HS-5 (cell line): Measurements from ENCODE around the gene RAD9A.
A peak's percentile ranks its signal among the peaks of the same experiment; 100 is the strongest.

Experiments used
- DNase-seq: peaks from one replicate; pipeline ENCODE4 v3.0.0-alpha.2; 2012; ENCODE audit warnings: low read depth

RAD9A gene

GRCh38 chr11:67428052-67429001 lies 36.5 kb downstream of the RAD9A start, which contains the start of gene RPS6KB2:
TSS of gene RPS6KB2 (plus strand) at chr11:67428494. CDS start at chr11:67428546, 52 bp downstream.
- DNase-seq, result peak; percentile 90

- DNase-seq, result no peak
Observed at GRCh38 chr11:67429038-67429668, 37.4 kb downstream of the RAD9A start.

GRCh38 chr11:67429722-67430121 lies 37.9 kb downstream of the RAD9A start:
- no peak for DNase-seq

GRCh38 chr11:67431346-67432249 lies 39.8 kb downstream of the RAD9A start:
- DNase-seq, result no peak

GRCh38 chr11:67432655-67433349 lies 41.0 kb downstream of the RAD9A start:
- no peak for DNase-seq

- DNase-seq, result no peak
Observed at GRCh38 chr11:67433536-67434394, 42.0 kb downstream of the RAD9A start.

- DNase-seq, result no peak
Observed at GRCh38 chr11:67434395-67434881, 42.7 kb downstream of the RAD9A start.

- no peak for DNase-seq
Observed at GRCh38 chr11:67435031-67435726, 43.4 kb downstream of the RAD9A start.

- DNase-seq, result no peak
Observed at GRCh38 chr11:67435727-67436458, 44.1 kb downstream of the RAD9A start.

DNA sequence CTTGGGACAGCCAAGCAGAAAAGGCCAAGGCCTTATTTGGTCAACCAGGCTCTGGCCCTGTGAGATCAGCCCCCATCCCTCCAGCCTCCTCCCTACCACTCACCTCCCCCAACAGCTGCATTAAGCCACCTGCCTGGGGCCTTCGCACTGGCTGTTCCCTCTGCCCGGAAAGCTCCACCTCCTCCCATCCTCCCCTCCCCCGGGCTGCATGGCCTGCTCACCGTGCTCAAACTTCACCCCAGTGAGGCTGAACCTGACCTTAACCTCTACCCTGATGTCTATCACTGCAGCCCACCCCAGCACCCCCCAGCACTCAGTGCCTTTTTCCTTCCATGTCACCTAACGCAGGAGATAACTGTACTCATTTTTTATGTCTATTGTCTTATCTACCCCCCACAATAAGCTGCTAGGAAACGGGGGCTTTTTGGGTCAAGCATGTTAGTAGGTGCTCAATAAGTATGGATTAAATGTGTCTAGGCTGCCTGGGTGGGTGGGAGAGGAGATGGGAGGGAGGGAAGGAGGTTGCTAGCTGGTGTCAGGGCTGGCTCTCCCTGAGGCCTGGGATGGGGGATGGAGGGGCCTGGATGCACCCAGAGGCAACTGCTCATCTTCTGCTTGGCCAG lies 44.8 kb downstream of the RAD9A start:
- no peak for DNase-seq

GRCh38 chr11:67437082-67437808 lies 45.5 kb downstream of the RAD9A start, which contains the start of gene PTPRCAP:
TSS of gene PTPRCAP (minus strand) at chr11:67437682. CDS start at chr11:67437619, 63 bp downstream.
- DNase-seq, result no peak

DNA sequence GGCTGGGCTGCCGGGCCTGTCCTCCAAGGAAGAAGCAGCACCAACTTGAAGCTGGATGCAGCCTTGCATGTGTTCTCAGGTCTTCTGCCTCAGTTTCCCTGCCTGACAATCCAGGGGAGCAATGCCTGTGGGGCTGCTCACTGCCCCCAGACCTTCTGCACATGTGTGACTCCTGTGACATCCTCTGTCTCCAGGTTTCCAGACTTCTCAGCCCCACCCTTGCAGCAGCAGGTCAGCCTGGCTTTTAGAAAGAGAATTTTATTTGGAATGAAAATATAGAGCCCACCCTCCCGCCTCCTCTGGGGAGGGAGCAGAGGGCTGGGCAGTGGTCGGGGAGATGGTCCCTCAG lies 46.0 kb downstream of the RAD9A start:
- no peak for DNase-seq

GRCh38 chr11:67438158-67438902 lies 46.5 kb downstream of the RAD9A start:
- DNase-seq, result no peak

GRCh38 chr11:67439321-67440228 lies 47.8 kb downstream of the RAD9A start:
- DNase-seq, result no peak

DNA sequence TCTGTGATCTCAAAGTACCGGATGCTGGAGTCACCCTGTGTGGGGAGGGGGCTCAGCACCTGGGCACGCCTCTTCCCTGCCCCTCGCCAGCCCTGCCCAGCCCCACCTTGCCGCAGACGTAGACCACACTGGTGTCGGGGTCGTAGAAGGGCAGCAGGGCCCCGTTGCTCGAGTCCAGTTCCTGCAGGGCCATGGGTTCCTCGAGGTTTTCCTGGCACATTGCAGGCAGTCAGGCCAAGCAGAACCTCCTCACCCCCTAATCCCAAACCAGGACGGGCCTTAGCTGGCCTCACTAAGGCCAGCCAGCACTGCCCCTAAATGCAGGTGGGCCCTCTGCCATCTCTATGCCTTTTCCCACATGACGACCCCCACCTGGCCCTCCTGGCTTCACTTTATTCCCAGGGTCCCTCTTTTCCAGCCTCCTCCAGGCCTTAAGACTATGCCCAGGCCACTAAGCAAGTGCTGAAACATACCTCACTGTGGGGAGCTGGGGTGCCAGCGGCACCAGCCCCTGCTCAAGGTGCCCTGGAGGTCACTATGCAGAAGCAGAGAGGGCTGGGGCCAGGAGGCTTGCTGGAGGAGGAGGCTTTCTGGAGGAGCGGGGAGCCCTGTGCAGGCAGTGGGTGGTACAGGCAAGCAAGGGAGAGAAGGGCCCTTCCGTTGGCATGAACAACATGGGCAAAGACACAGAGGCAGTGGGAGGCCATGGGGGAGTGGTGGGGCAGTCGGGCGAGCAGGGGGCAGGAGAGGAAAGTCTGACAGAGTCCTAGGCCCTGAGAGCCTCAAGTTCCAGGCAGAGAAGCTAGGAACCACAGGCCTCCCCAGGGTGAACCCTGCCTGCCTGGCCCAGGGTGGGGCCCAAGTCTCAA lies 48.7 kb downstream of the RAD9A start:
- no peak for DNase-seq
